Smooth muscle cell (in vitro differentiated cells): Measurements from ENCODE around the gene RNF113B. TPM values are rescaled to one million over a fixed set of nuclear protein-coding genes. Genes with fewer than 3 reads are reported as not detected.

Source experiments
- DNase-seq: peaks from one replicate; lab custom pipeline; 2025; ENCODE audit not compliant: unreplicated experiment; lab: John Stamatoyannopoulos, UW
- H2AFZ ChIP-seq: fragments of 200-600 bp; sonication (generic); 2 replicates; pipeline ENCODE4 v1.6.0; 2016; ENCODE audit warnings: antibody characterized with exemption, low read depth, mild to moderate bottlenecking
- H3F3A ChIP-seq: fragments of 200-600 bp; sonication (generic); 2 replicates; pipeline ENCODE4 v1.6.0; 2017; ENCODE audit warnings: antibody characterized with exemption, low read depth
- H3K27ac ChIP-seq: fragments of 200-600 bp; sonication (generic); 2 replicates; pipeline ENCODE4 v1.5.1; 2016; ENCODE audit warnings: low read depth, mild to moderate bottlenecking
- H3K27me3 ChIP-seq: fragments of 200-600 bp; sonication (generic); 2 replicates; pipeline ENCODE4 v1.6.1; 2016; ENCODE audit warnings: low read depth, mild to moderate bottlenecking
- H3K36me3 ChIP-seq: fragments of 200-600 bp; sonication (generic); 2 replicates; pipeline ENCODE4 v1.5.1; 2016; ENCODE audit warnings: low read depth
- H3K4me1 ChIP-seq: fragments of 200-600 bp; sonication (generic); 2 replicates; pipeline ENCODE4 v1.5.1; 2016; ENCODE audit warnings: low read depth
- H3K4me2 ChIP-seq: fragments of 200-600 bp; sonication (generic); 2 replicates; pipeline ENCODE4 v1.6.0; 2016; ENCODE audit warnings: mild to moderate bottlenecking
- H3K4me3 ChIP-seq: fragments of 200-600 bp; sonication (generic); 2 replicates; pipeline ENCODE4 v1.5.1; 2016; ENCODE audit warnings: mild to moderate bottlenecking
- H3K79me2 ChIP-seq: fragments of 200-600 bp; sonication (generic); 2 replicates; pipeline ENCODE4 v1.6.0; 2016; ENCODE audit warnings: low read depth, mild to moderate bottlenecking
- H3K9ac ChIP-seq: fragments of 200-600 bp; sonication (generic); 2 replicates; pipeline ENCODE4 v1.6.0; 2016; ENCODE audit warnings: low read depth
- H3K9me3 ChIP-seq: fragments of 200-600 bp; sonication (generic); replicated peaks from 2 replicates; pipeline ENCODE4 v1.5.1; 2016; ENCODE audit warnings: low read depth
- H4K20me1 ChIP-seq: fragments of 200-600 bp; sonication (generic); 2 replicates; pipeline ENCODE4 v1.6.0; 2016; ENCODE audit warnings: low read depth
- CTCF ChIP-seq: fragments of 200-600 bp; sonication (generic); IDR thresholded peaks from 2 replicates; pipeline ENCODE4 v1.5.1; 2017; ENCODE audit warnings: borderline replicate concordance, mild to moderate bottlenecking, antibody characterized with exemption; ENCODE audit not compliant: insufficient read depth, poor library complexity, severe bottlenecking
- WGBS: methylation state at CpG from one replicate; pipeline ENCODE4 v1.1.7; 2016; ENCODE audit warnings: low lambda C conversion rate; 5-methylcytosine and 5-hydroxymethylcytosine counted together
- polyA plus RNA-seq: library from polyadenylated mRNA; unstranded; fragments of >200 nt; fragmentation: Nextera tagmentation; extraction: Ambion mirVana; gene quantifications from 2 replicates; pipeline ENCODE4 v1.2.1, GENCODE V29; 2016
- total RNA-seq: library from RNA; depleted of rRNA; stranded (reverse); fragments of >200 nt; gene quantifications from 2 replicates; pipeline ENCODE4 v1.2.3, GENCODE V29; 2014

The RNF113B gene
- total and polyA plus RNA-seq, 2 experiments from 2014 or later = 0.38 TPM; not detected in 1

GRCh38 chr13:98216711-98217285, 39.7 kb upstream of the RNF113B start:
- Histone ChIP-seq H3K9me3 (no peaks in the 10 kb centered on the region), H3K36me3 (no peaks in the 10 kb centered on the region), H4K20me1 (peaks cover 10% of the 10 kb centered on the region), H3K4me1 (peaks cover 14% of the 10 kb centered on the region), H3K4me3 (no peak overlapping the region), H2AFZ (no peak overlapping the region), H3K79me2 (peaks cover 56% of the 10 kb centered on the region), H3K27ac (peak overlapping the region; percentile 76), H3K9ac (no peak overlapping the region), H3F3A (peaks cover 16% of the 10 kb centered on the region), H3K27me3 (no peaks in the 10 kb centered on the region), H3K4me2 (no peak overlapping the region)
- WGBS = 66% methylated on average over 7 of the region's 7 CpGs
- DNase-seq = no peak
- no peak for TF ChIP-seq CTCF

GRCh38 chr13:98216135-98216565, 39.1 kb upstream of the RNF113B start:
- Histone ChIP-seq H3K27me3 (no peaks in the 10 kb centered on the region), H3K9ac (no peak overlapping the region), H3K4me1 (peaks cover 7% of the 10 kb centered on the region), H2AFZ (no peak overlapping the region), H3F3A (peaks cover 14% of the 10 kb centered on the region), H3K4me3 (no peak overlapping the region), H3K36me3 (no peaks in the 10 kb centered on the region), H3K79me2 (peaks cover 59% of the 10 kb centered on the region), H3K4me2 (no peak overlapping the region), H3K27ac (peak overlapping the region; percentile 76), H4K20me1 (peaks cover 3% of the 10 kb centered on the region), H3K9me3 (no peaks in the 10 kb centered on the region)
- DNase-seq = peak; percentile 11
- no peak for TF ChIP-seq CTCF
- WGBS = 25% methylated on average over 4 of the region's 4 CpGs

- Histone ChIP-seq H3K27me3 (no peaks in the 10 kb centered on the region), H3K27ac (peak overlapping the region; percentile 76), H3K79me2 (peaks cover 59% of the 10 kb centered on the region)
These were observed 38.4 kb upstream of the RNF113B start for GRCh38 chr13:98215508-98215907.

More at GRCh38 chr13:98215508-98215907, 38.4 kb upstream of the RNF113B start:
- TF ChIP-seq CTCF = no peak
- DNase-seq = no peak
- Histone ChIP-seq H3F3A (peaks cover 14% of the 10 kb centered on the region), H3K9me3 (no peaks in the 10 kb centered on the region), H4K20me1 (no peaks in the 10 kb centered on the region), H3K9ac (no peak overlapping the region), H2AFZ (no peak overlapping the region), H3K36me3 (no peaks in the 10 kb centered on the region), H3K4me2 (no peak overlapping the region), H3K4me3 (no peak overlapping the region), H3K4me1 (peaks cover 5% of the 10 kb centered on the region)
- 96% methylated on average over 6 of the region's 6 CpGs for WGBS
